Measurements from ENCODE around the gene CREBL2.
"Not testable (repeated sequence)": the region's sequence is repeated elsewhere in the genome, so short reads cannot be mapped to it uniquely, and the experiment has no call there.

CREBL2 gene

DNA sequence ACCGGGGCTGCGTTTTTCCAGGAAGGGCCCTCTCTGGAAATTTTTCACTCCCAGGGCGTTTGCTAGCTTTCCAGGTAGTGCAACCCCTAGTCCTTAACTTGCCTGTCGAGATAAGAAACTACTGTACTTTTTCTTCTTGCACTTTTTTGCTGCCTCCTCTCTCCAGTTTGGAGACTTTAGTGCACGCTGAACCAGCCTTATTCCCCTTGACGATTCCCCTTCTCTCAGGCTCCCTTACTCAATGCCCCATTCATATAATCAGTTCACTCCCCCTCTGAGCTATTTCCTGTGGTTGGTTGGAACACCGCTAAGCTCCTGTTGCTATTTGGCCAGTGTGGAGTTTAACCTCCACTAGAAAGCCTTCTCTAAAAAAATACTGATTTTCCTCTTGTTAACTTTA lies 682 bp downstream of the CREBL2 start:
- H3K27ac Mint-ChIP-seq = peak overlapping the region; percentile 89
- peaks cover 31% of the 10 kb centered on the region for H3K4me1 Mint-ChIP-seq
- DNase-seq (ENCODE audit: low spot score in 2 of 2) (no peak), ATAC-seq (peak; percentile 60)
- H3K36me3 Mint-ChIP-seq = peaks cover 46% of the 10 kb centered on the region
- peak overlapping the region; percentile 85 for H3K4me3 Mint-ChIP-seq
- H3K9me3 Mint-ChIP-seq = peaks cover 2% of the 10 kb centered on the region

DNA sequence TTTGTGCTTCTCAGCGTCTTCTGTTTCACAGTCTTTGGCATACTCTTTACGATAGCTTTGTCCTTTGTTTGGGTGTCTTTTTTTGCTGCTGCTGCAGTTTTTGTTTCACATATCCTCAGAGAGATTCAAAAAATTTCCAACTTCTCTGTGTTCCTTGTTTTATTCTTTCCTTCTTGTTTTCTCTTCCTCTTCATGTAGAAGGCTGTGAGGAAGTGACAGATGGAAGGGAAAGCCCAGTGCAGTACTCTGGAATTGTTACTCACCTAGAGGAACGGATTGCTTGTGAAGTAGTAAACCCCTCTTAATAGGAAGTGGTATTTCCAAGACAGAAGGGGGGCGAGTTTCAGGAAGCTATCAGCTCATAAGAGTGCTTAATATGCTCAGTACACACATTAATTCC lies 1.7 kb downstream of the CREBL2 start:
- Mint-ChIP-seq H3K36me3 (peaks cover 55% of the 10 kb centered on the region), H3K9me3 (peaks cover 2% of the 10 kb centered on the region), H3K27ac (peak overlapping the region; percentile 89), H3K4me1 (peaks cover 27% of the 10 kb centered on the region), H3K4me3 (peak overlapping the region; percentile 85)
- no peak for ATAC-seq
- no peak for DNase-seq (ENCODE audit: low spot score in 2 of 2)

- H3K9me3 Mint-ChIP-seq = peaks cover 2% of the 10 kb centered on the region
- no peak for DNase-seq (ENCODE audit: low spot score in 2 of 2)
- peak overlapping the region; percentile 89 for H3K27ac Mint-ChIP-seq
- H3K4me3 Mint-ChIP-seq = peak overlapping the region; percentile 85
- ATAC-seq = no peak
- peaks cover 27% of the 10 kb centered on the region for H3K4me1 Mint-ChIP-seq
- peaks cover 62% of the 10 kb centered on the region for H3K36me3 Mint-ChIP-seq
These were observed 2.7 kb downstream of the CREBL2 start for GRCh38 chr12:12614342-12614741.

DNA sequence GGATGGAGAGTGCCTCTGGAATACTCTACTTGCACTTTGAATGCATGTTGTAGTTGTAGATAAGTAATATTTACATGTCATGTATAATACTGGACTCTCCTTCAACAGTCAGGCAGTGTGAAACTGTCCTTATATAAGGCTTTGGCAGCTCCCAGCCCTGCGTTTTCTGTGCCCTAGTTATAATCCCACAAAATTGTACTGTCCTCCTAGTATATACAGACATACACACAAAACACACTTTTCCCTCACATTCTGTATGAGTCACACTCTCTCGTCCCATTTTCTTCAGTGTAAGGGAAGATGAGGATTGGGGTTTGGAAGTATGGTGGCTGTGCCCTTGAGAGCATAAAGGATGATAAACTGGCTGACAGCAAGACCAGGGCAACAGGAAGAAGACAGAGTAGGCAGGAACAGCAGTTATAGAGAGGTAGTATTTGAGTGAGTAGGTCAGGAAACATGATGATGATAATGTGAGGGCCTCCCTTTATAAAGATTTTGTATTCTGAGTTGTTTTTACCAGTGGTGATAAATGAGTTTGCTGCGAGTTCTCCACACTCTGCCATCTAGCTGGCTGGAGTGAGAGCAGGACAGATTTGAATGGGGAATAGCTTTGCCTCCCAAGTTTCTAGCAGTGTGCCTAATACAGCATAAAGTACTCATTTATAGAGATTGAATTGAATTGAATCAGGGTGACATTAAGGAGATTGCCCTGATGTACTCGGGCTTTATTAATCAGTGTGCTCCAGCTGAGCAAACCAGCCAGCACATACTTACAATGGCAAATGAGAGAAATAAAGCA lies 5.0 kb downstream of the CREBL2 start:
- ATAC-seq = peak; percentile 44
- DNase-seq (ENCODE audit: low spot score in 2 of 2) = no peak
- Mint-ChIP-seq H3K9me3 (no peaks in the 10 kb centered on the region), H3K27ac (peak overlapping the region; percentile 16), H3K4me1 (peaks cover 40% of the 10 kb centered on the region), H3K4me3 (peak overlapping the region; percentile 1), H3K36me3 (peaks cover 74% of the 10 kb centered on the region)

DNA sequence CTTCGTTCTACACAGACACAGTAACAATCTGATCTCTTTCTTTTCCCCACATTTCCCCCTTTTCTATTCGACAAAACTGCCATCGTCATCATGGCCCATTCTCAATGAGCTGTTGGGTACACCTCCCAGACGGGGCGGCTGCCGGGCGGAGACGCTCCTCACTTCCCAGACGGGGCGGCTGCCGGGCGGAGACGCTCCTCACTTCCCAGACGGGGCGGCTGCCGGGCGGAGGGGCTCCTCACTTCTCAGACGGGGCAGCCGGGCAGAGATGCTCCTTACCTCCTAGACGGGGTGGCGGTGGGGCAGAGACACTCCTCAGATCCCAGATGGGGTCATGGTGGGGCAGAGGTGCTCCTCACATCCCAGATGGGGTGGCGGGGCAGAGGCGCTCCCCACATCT lies 6.4 kb downstream of the CREBL2 start:
- H3K4me3 Mint-ChIP-seq; ATAC-seq; H3K27ac Mint-ChIP-seq; DNase-seq (ENCODE audit: low spot score in 2 of 2); H3K9me3 Mint-ChIP-seq: not testable (repeated sequence)
- Mint-ChIP-seq H3K4me1 (peaks cover 48% of the 10 kb centered on the region), H3K36me3 (peaks cover 71% of the 10 kb centered on the region)

- H3K27ac Mint-ChIP-seq = peak overlapping the region; percentile 36
These were observed 9.1 kb downstream of the CREBL2 start for GRCh38 chr12:12620730-12621315.

DNA sequence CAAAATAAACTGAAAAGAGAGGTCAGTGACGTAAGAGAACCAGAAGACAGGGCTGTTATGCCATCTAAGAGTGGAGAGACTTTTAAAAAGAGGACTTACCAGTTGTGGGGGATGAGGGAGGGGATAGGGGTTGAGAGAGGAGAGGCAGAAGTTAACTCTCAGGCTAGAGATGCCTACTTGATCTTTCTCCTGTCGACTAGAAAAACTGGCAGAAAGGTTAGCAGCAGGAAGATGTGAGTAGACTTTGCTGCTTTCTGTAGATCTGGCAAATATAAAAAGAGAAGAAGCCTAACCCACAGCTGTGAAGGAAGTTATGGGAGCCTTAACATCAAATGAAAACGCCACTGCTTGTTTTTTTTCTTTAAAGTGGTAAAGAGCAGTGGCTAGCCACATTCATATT lies 10.7 kb downstream of the CREBL2 start:
- DNase-seq (ENCODE audit: low spot score in 2 of 2) (no peak), ATAC-seq (no peak)
- Mint-ChIP-seq H3K4me1 (peaks cover 46% of the 10 kb centered on the region), H3K9me3 (peaks cover 6% of the 10 kb centered on the region), H3K36me3 (peaks cover 41% of the 10 kb centered on the region), H3K27ac (peak overlapping the region; percentile 24), H3K4me3 (peak overlapping the region; percentile 2)

More at GRCh38 chr12:12620730-12621315, 9.1 kb downstream of the CREBL2 start:
- DNase-seq (ENCODE audit: low spot score in 2 of 2) (no peak), ATAC-seq (no peak)
- peaks cover 47% of the 10 kb centered on the region for H3K4me1 Mint-ChIP-seq
- H3K9me3 Mint-ChIP-seq = peaks cover 6% of the 10 kb centered on the region
- H3K36me3 Mint-ChIP-seq = peaks cover 51% of the 10 kb centered on the region
- H3K4me3 Mint-ChIP-seq = no peak overlapping the region

- peaks cover 6% of the 10 kb centered on the region for H3K9me3 Mint-ChIP-seq
- DNase-seq (ENCODE audit: low spot score in 2 of 2) (no peak), ATAC-seq (no peak)
- H3K4me3 Mint-ChIP-seq = no peak overlapping the region
- no peak overlapping the region for H3K27ac Mint-ChIP-seq
- H3K4me1 Mint-ChIP-seq = peaks cover 63% of the 10 kb centered on the region
- H3K36me3 Mint-ChIP-seq = peaks cover 29% of the 10 kb centered on the region
These were observed 12.9 kb downstream of the CREBL2 start for GRCh38 chr12:12624498-12624992.

- no peak for DNase-seq (ENCODE audit: low spot score in 2 of 2)
- Mint-ChIP-seq H3K36me3 (peaks cover 15% of the 10 kb centered on the region), H3K4me1 (peaks cover 72% of the 10 kb centered on the region), H3K9me3 (peaks cover 6% of the 10 kb centered on the region), H3K27ac (no peak overlapping the region), H3K4me3 (no peak overlapping the region)
- no peak for ATAC-seq
These were observed 14.8 kb downstream of the CREBL2 start for GRCh38 chr12:12626471-12626870.

DNA sequence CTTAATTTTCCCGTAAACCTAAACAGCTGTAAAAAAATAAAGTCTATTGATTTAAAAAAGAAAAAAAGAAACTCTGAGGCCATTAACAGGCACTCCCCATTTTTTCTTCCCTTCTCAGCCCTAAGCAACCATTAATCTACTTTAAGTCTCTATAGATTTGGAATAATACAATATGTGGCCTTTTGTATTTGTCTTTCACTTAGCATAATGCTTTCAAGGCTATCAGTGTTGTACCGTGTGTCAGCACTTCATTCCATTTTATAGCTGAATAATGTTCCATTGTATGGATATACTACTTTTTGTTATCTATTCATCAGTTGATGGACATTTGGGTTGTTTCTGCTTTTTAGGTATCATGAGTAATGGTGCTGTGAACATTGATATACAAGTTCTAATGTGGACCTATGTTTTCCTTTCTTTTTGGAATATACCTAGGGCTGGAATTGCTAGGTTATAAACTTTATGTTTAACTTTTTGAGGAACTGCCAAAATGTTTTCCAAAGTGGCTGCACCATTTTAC lies 15.7 kb downstream of the CREBL2 start:
- Mint-ChIP-seq H3K27ac (no peak overlapping the region), H3K4me3 (no peak overlapping the region), H3K4me1 (peaks cover 63% of the 10 kb centered on the region), H3K36me3 (peaks cover 15% of the 10 kb centered on the region), H3K9me3 (peaks cover 6% of the 10 kb centered on the region)
- DNase-seq (ENCODE audit: low spot score in 2 of 2) (no peak), ATAC-seq (no peak)

- peaks cover 13% of the 10 kb centered on the region for H3K36me3 Mint-ChIP-seq
- DNase-seq (ENCODE audit: low spot score in 2 of 2) (no peak), ATAC-seq (no peak)
- no peak overlapping the region for H3K4me3 Mint-ChIP-seq
- H3K4me1 Mint-ChIP-seq = peaks cover 61% of the 10 kb centered on the region
- H3K27ac Mint-ChIP-seq = no peak overlapping the region
- H3K9me3 Mint-ChIP-seq = peaks cover 6% of the 10 kb centered on the region
These were observed 16.3 kb downstream of the CREBL2 start for GRCh38 chr12:12628013-12628412.

GRCh38 chr12:12630850-12631249 lies 19.2 kb downstream of the CREBL2 start:
- no peak for ATAC-seq
- Mint-ChIP-seq H3K4me1 (peaks cover 52% of the 10 kb centered on the region), H3K27ac (no peak overlapping the region), H3K36me3 (peaks cover 26% of the 10 kb centered on the region), H3K4me3 (no peak overlapping the region), H3K9me3 (no peaks in the 10 kb centered on the region)
- no peak for DNase-seq (ENCODE audit: low spot score in 2 of 2)

- DNase-seq (ENCODE audit: low spot score in 2 of 2) = no peak
- H3K36me3 Mint-ChIP-seq = peaks cover 65% of the 10 kb centered on the region
- H3K4me1 Mint-ChIP-seq = peaks cover 22% of the 10 kb centered on the region
- no peak overlapping the region for H3K4me3 Mint-ChIP-seq
- peaks cover 5% of the 10 kb centered on the region for H3K9me3 Mint-ChIP-seq
- no peak for ATAC-seq
- H3K27ac Mint-ChIP-seq = no peak overlapping the region
These were observed 24.0 kb downstream of the CREBL2 start for GRCh38 chr12:12635651-12636050.

- ATAC-seq (peak; percentile 68), DNase-seq (ENCODE audit: low spot score in 2 of 2) (no peak)
- Mint-ChIP-seq H3K9me3 (peaks cover 5% of the 10 kb centered on the region), H3K27ac (no peak overlapping the region), H3K4me1 (peaks cover 14% of the 10 kb centered on the region), H3K36me3 (peaks cover 75% of the 10 kb centered on the region), H3K4me3 (no peak overlapping the region)
These were observed 25.0 kb downstream of the CREBL2 start for GRCh38 chr12:12636641-12637040.

- H3K9me3 Mint-ChIP-seq; H3K4me1 Mint-ChIP-seq; ATAC-seq; DNase-seq (ENCODE audit: low spot score in 2 of 2); H3K4me3 Mint-ChIP-seq; H3K27ac Mint-ChIP-seq: not testable (repeated sequence)
- H3K36me3 Mint-ChIP-seq = peaks cover 89% of the 10 kb centered on the region
These were observed 28.3 kb downstream of the CREBL2 start for GRCh38 chr12:12639995-12640394.

GRCh38 chr12:12641650-12642049 lies 30.0 kb downstream of the CREBL2 start:
- Mint-ChIP-seq H3K4me1 (peaks cover 16% of the 10 kb centered on the region), H3K36me3 (peaks cover 72% of the 10 kb centered on the region), H3K4me3 (no peak overlapping the region), H3K9me3 (peaks cover 5% of the 10 kb centered on the region), H3K27ac (no peak overlapping the region)
- ATAC-seq = no peak
- no peak for DNase-seq (ENCODE audit: low spot score in 2 of 2)
